HepG2 (cell line): ENCODE results near the gene UNC5C.

Source experiments
- ESRRA ChIP-seq: sonication (generic); formaldehyde crosslinking; IDR thresholded peaks from 2 replicates; pipeline ENCODE4 v1.5.1; 2020; ENCODE audit warnings: mild to moderate bottlenecking, low read depth, missing genetic modification reagents
- RAD21 ChIP-seq: fragments of 450-650 bp; formaldehyde crosslinking; IDR thresholded peaks from 2 replicates; pipeline ENCODE4 v1.5.0; 2020; ENCODE audit warnings: mild to moderate bottlenecking
- ZNF24 ChIP-seq: fragments of 450-650 bp; IDR thresholded peaks from 2 replicates; pipeline ENCODE4 v1.6.1; 2017; ENCODE audit warnings: antibody characterized with exemption, mild to moderate bottlenecking

- TF ChIP-seq ZNF24 (no peak), ESRRA (CRISPR knock-in tag) (no peak), RAD21 (no peak)
These were observed 13.6 kb downstream of the UNC5C start for GRCh38 chr4:95535180-95535579.
